HL-60 (cell line): ENCODE measurements around the gene PDE4C.
A peak's percentile ranks its signal among the peaks of the same experiment; 100 is the strongest.

Experiments
- DNase-seq, 2 experiments: peaks; one replicate each; pipeline ENCODE4 v3.0.0-alpha.2; 2010 to 2020; ENCODE audit warnings: low read depth in 1 of 2, low spot score in 1 of 2
- H3K27ac ChIP-seq: fragments of 250-450 bp; sonication (Bioruptor Pico); replicated peaks from 2 replicates; pipeline ENCODE4 v1.5.1; 2020; ENCODE audit warnings: mild to moderate bottlenecking, moderate library complexity
- H3K27me3 ChIP-seq: fragments of 250-450 bp; sonication (Bioruptor Pico); 2 replicates; pipeline ENCODE4 v1.5.1; 2021; ENCODE audit warnings: mild to moderate bottlenecking, moderate library complexity; ENCODE audit not compliant: insufficient read depth, poor library complexity, severe bottlenecking
- H3K4me3 ChIP-seq: replicated peaks from 2 replicates; pipeline ENCODE4 v1.5.1; 2011; ENCODE audit warnings: mild to moderate bottlenecking, control low read depth, low read length; ENCODE audit not compliant: insufficient read depth
- GABPA ChIP-seq: IDR thresholded peaks from 2 replicates; pipeline ENCODE4 v1.6.1; 2012; ENCODE audit warnings: low read depth
- POLR2AphosphoS5 ChIP-seq: IDR thresholded peaks from 2 replicates; pipeline ENCODE4 v1.6.1; 2012; ENCODE audit warnings: low read depth
- REST ChIP-seq: IDR thresholded peaks from 2 replicates; pipeline ENCODE4 v1.6.1; 2012; ENCODE audit warnings: low read depth; ENCODE audit not compliant: insufficient replicate concordance
- SPI1 ChIP-seq: IDR thresholded peaks from 2 replicates; pipeline ENCODE4 v1.6.1; 2012; ENCODE audit warnings: low read depth, mild to moderate bottlenecking, borderline replicate concordance
- TF ChIP-seq, protein P1 (sequence below): IDR thresholded peaks from one replicate; pipeline ENCODE4 v1.5.1; 2011; ENCODE audit warnings: low read length, control low read depth, inconsistent platforms; ENCODE audit not compliant: insufficient read depth

Gene PDE4C

DNA sequence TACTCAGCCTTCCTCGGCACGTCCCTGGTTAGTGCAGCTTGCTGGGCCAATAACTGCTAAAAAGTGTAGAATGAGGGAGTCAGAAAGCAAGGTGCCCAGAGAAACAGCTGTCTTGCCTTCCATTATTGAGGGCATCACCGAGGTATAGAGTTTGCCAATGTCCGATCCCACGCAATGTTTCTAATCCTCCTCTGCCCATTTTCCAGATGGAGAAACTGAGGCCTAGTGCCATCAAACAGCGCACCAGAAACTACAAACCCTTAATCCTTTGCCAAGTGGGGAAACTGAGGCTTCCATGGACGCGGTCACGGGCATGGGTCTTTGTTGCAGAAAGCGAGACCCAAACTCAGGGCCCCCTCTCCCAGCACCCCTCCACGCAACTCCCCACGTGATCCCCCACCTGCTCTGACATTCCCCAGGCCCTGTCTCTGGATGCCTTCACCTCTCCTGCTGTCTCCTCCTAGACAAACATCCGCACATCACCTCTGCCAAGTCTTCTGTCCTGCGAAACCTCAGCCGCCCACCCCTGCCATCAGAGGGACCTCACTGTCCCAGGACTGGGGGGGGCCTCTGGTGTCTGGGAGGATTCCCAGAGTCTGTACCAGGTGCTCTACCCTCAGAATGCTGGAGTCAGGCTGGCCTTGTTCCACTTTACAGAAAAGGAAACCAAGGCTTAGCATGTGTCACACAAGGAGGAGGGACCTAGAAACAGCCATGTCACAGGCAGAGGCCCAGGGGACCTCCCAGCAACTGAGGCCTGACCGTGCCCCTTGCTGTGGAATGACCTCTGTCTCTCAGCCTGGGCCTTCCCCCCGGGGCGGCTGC lies 930 bp upstream of the PDE4C start:
- Histone ChIP-seq H3K4me3 (no peak overlapping the region), H3K27ac (no peak overlapping the region), H3K27me3 (peaks cover 24% of the 10 kb centered on the region)
- TF ChIP-seq POLR2AphosphoS5 (no peak), REST (no peak), SPI1 (no peak), GABPA (no peak)
- TF ChIP-seq, protein P1, sequence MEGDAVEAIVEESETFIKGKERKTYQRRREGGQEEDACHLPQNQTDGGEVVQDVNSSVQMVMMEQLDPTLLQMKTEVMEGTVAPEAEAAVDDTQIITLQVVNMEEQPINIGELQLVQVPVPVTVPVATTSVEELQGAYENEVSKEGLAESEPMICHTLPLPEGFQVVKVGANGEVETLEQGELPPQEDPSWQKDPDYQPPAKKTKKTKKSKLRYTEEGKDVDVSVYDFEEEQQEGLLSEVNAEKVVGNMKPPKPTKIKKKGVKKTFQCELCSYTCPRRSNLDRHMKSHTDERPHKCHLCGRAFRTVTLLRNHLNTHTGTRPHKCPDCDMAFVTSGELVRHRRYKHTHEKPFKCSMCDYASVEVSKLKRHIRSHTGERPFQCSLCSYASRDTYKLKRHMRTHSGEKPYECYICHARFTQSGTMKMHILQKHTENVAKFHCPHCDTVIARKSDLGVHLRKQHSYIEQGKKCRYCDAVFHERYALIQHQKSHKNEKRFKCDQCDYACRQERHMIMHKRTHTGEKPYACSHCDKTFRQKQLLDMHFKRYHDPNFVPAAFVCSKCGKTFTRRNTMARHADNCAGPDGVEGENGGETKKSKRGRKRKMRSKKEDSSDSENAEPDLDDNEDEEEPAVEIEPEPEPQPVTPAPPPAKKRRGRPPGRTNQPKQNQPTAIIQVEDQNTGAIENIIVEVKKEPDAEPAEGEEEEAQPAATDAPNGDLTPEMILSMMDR: no peak
- no peak for DNase-seq

GRCh38 chr19:18225355-18225701 lies 910 bp downstream of the PDE4C start:
- Histone ChIP-seq H3K27me3 (peaks cover 34% of the 10 kb centered on the region), H3K4me3 (no peak overlapping the region), H3K27ac (no peak overlapping the region)
- TF ChIP-seq, protein P1: no peak
- TF ChIP-seq GABPA: no peak
- TF ChIP-seq SPI1: no peak
- TF ChIP-seq POLR2AphosphoS5: no peak
- no peak for DNase-seq

GRCh38 chr19:18224525-18225354 lies 1.5 kb downstream of the PDE4C start:
- peaks cover 40% of the 10 kb centered on the region for H3K27me3 ChIP-seq
- peak; percentile 93 to 94 for DNase-seq
- peak overlapping the region; percentile 70 for H3K4me3 ChIP-seq
- TF ChIP-seq SPI1 (no peak), REST (no peak), POLR2AphosphoS5 (no peak), GABPA (no peak)
- TF ChIP-seq, protein P1: no peak
- no peak overlapping the region for H3K27ac ChIP-seq
